HG02588 (cell line): ENCODE results near the gene FABP3.

ENCODE experiments used
- ATAC-seq: cut with Tn5 transposase; IDR thresholded peaks from one replicate; pipeline ENCODE4 v1.9.1; 2021; ENCODE audit warnings: mild to moderate bottlenecking, moderate library complexity; ENCODE audit not compliant: unreplicated experiment

The FABP3 gene

GRCh38 chr1:31373897-31374486 is 1.1 kb upstream of the FABP3 start:
- ATAC-seq: no peak

- no peak for ATAC-seq
These were observed 173 bp downstream of the FABP3 start for GRCh38 chr1:31372751-31373055.

- ATAC-seq: no peak
These were observed 825 bp downstream of the FABP3 start for GRCh38 chr1:31372051-31372450.

- no peak for ATAC-seq
These were observed 1.5 kb downstream of the FABP3 start for GRCh38 chr1:31371121-31371959.

- no peak for ATAC-seq
These were observed 2.3 kb downstream of the FABP3 start for GRCh38 chr1:31370565-31370964.

- ATAC-seq: no peak
These were observed 2.9 kb downstream of the FABP3 start for GRCh38 chr1:31370021-31370420.

- no peak for ATAC-seq
These were observed 4.2 kb downstream of the FABP3 start for GRCh38 chr1:31368611-31369107.

- no peak for ATAC-seq
These were observed 6.1 kb downstream of the FABP3 start for GRCh38 chr1:31366796-31367195.

GRCh38 chr1:31364561-31365250 is 8.2 kb downstream of the FABP3 start:
- no peak for ATAC-seq

GRCh38 chr1:31362032-31362431 is 10.8 kb downstream of the FABP3 start:
- ATAC-seq: no peak

GRCh38 chr1:31361607-31362006 is 11.3 kb downstream of the FABP3 start:
- no peak for ATAC-seq

GRCh38 chr1:31356427-31356826 is 16.4 kb downstream of the FABP3 start:
- ATAC-seq: no peak

GRCh38 chr1:31354283-31354682 is 18.6 kb downstream of the FABP3 start:
- no peak for ATAC-seq

- no peak for ATAC-seq
These were observed 24.4 kb downstream of the FABP3 start for GRCh38 chr1:31348449-31348848.

- ATAC-seq: no peak
These were observed 26.1 kb downstream of the FABP3 start for GRCh38 chr1:31346785-31347184.

GRCh38 chr1:31345635-31346034 is 27.2 kb downstream of the FABP3 start:
- ATAC-seq: no peak

GRCh38 chr1:31344503-31344902 is 28.4 kb downstream of the FABP3 start:
- ATAC-seq: no peak

GRCh38 chr1:31336687-31337467 is 36.0 kb downstream of the FABP3 start:
- no peak for ATAC-seq

GRCh38 chr1:31335007-31335406 is 37.9 kb downstream of the FABP3 start:
- no peak for ATAC-seq

GRCh38 chr1:31327381-31327780 is 45.5 kb downstream of the FABP3 start:
- ATAC-seq: no peak

GRCh38 chr1:31326461-31326860 is 46.4 kb downstream of the FABP3 start:
- no peak for ATAC-seq
